ENCODE data around the gene TACR2. TPM values are rescaled to one million over a fixed set of nuclear protein-coding genes. Genes with fewer than 3 reads are reported as not detected.

TACR2 gene
- total RNA-seq, 1 experiment from 2014 or later = 0.57 TPM

DNA sequence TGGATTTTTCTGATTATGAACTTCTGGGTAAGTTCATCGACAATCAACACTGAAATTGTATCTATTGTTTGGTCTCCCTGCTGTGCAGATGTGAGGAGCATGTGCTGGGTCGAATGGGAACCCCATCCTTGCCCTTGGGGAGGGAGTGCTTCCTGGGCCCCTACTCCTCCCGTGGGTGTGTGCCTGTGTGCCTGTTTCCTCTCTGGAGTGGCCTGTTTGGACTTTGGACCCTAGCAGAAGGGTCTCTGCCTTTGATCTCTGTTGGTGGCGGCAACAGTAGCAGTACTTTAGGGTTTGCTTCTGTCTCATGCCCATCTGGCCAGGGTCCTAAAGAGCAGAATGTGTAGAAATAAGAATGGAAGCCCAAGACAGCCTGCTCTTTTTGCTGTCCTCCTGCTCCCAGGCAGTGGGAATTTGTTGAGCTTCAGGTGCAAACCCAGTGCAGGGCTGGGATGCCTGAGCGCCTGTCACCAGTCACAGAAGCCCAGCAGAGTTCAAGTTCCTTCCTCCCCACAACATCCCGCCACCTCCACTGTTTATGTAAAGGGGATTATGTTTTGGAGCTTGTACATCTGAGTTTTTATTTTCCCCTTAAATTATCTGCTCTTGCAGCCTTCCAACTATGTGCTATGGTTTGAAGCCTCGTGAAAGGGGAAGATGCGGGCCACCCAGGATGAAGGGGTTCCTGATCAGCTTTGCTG lies 1.5 kb upstream of the TACR2 start:
- Mint-ChIP-seq H3K36me3 (ENCODE audit: insufficient read depth, unreplicated experiment) (no peaks in the 10 kb centered on the region), H3K4me1 (ENCODE audit: low read depth, unreplicated experiment) (peaks cover 12% of the 10 kb centered on the region), H3K9me3 (ENCODE audit: unreplicated experiment) (no peaks in the 10 kb centered on the region), H3K4me3 (ENCODE audit: unreplicated experiment) (peak overlapping the region; percentile 8), H3K27ac (ENCODE audit: unreplicated experiment) (peak overlapping the region; percentile 67), H3K27me3 (ENCODE audit: insufficient read depth, unreplicated experiment) (no peaks in the 10 kb centered on the region)
- peak; percentile 57 to 75 for DNase-seq
- no TSS peak for BruUV-seq (replicated peaks)
- TF ChIP-seq, protein P1, sequence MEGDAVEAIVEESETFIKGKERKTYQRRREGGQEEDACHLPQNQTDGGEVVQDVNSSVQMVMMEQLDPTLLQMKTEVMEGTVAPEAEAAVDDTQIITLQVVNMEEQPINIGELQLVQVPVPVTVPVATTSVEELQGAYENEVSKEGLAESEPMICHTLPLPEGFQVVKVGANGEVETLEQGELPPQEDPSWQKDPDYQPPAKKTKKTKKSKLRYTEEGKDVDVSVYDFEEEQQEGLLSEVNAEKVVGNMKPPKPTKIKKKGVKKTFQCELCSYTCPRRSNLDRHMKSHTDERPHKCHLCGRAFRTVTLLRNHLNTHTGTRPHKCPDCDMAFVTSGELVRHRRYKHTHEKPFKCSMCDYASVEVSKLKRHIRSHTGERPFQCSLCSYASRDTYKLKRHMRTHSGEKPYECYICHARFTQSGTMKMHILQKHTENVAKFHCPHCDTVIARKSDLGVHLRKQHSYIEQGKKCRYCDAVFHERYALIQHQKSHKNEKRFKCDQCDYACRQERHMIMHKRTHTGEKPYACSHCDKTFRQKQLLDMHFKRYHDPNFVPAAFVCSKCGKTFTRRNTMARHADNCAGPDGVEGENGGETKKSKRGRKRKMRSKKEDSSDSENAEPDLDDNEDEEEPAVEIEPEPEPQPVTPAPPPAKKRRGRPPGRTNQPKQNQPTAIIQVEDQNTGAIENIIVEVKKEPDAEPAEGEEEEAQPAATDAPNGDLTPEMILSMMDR (IDR thresholded peaks at IDR 0.05; ENCODE audit: insufficient read depth in 1 of 2, low read depth in 1 of 2, low read length in 1 of 2, severe bottlenecking in 1 of 2, unreplicated experiment in 1 of 2) = no peak
- Histone ChIP-seq H3K4me3 (ENCODE audit: low read depth, low read length) (no peak overlapping the region), H3K9me3 (no peaks in the 10 kb centered on the region), H3K27me3 (replicated peaks; ENCODE audit: control insufficient read depth, insufficient read depth, low read length) (no peaks in the 10 kb centered on the region), H3K36me3 (ENCODE audit: control insufficient read depth, insufficient read depth, low read length) (no peaks in the 10 kb centered on the region), H3K4me1 (peaks cover 23% of the 10 kb centered on the region)
- ChIA-PET POLR2A (interaction anchor here (1.6 kb wide), 1 partner anchor 10 kb away, joined by 4 read pairs; no protein-coding TSS in a partner anchor), CTCF (interaction anchor here (0.6 to 3.3 kb wide), 3 partner anchors 10 to 214 kb away, joined by 3 to 25 read pairs (median 3); no protein-coding TSS in a partner anchor)
- intact Hi-C loops (cut with micrococcal nuclease; ENCODE audit: unreplicated experiment) = loop anchor here (1.0 kb wide), 1 partner anchor 9 kb away; no protein-coding TSS in a partner anchor

GRCh38 chr10:69417542-69417941 lies 824 bp upstream of the TACR2 start:
- intact Hi-C loops (cut with micrococcal nuclease; ENCODE audit: unreplicated experiment) = no loop called here
- H3K4me3 Mint-ChIP-seq (ENCODE audit: unreplicated experiment) = peak overlapping the region; percentile 8
- no peak for DNase-seq
- CTCF ChIA-PET = interaction anchor here (0.6 to 3.3 kb wide), 5 partner anchors 8 to 735 kb away, joined by 3 to 25 read pairs (median 4); no protein-coding TSS in a partner anchor
- peaks cover 23% of the 10 kb centered on the region for H3K4me1 ChIP-seq
- no peak overlapping the region for H3K4me3 ChIP-seq (ENCODE audit: low read depth, low read length)
- H3K36me3 ChIP-seq (ENCODE audit: control insufficient read depth, insufficient read depth, low read length) = no peaks in the 10 kb centered on the region
- TF ChIP-seq, protein P1 (IDR thresholded peaks at IDR 0.05; ENCODE audit: insufficient read depth in 1 of 2, low read depth in 1 of 2, low read length in 1 of 2, severe bottlenecking in 1 of 2, unreplicated experiment in 1 of 2) = no peak
- H3K27me3 Mint-ChIP-seq (ENCODE audit: insufficient read depth, unreplicated experiment) = no peaks in the 10 kb centered on the region
- H3K36me3 Mint-ChIP-seq (ENCODE audit: insufficient read depth, unreplicated experiment) = no peaks in the 10 kb centered on the region
- H3K4me1 Mint-ChIP-seq (ENCODE audit: low read depth, unreplicated experiment) = peaks cover 12% of the 10 kb centered on the region
- H3K27ac Mint-ChIP-seq (ENCODE audit: unreplicated experiment) = peak overlapping the region; percentile 67
- no peaks in the 10 kb centered on the region for H3K9me3 ChIP-seq
- POLR2A ChIA-PET = interaction anchor here (1.6 kb wide), 1 partner anchor 9 kb away, joined by 4 read pairs; no protein-coding TSS in a partner anchor
- no TSS peak for BruUV-seq (replicated peaks)
- H3K27me3 ChIP-seq (replicated peaks; ENCODE audit: control insufficient read depth, insufficient read depth, low read length) = no peaks in the 10 kb centered on the region
- no peaks in the 10 kb centered on the region for H3K9me3 Mint-ChIP-seq (ENCODE audit: unreplicated experiment)

DNA sequence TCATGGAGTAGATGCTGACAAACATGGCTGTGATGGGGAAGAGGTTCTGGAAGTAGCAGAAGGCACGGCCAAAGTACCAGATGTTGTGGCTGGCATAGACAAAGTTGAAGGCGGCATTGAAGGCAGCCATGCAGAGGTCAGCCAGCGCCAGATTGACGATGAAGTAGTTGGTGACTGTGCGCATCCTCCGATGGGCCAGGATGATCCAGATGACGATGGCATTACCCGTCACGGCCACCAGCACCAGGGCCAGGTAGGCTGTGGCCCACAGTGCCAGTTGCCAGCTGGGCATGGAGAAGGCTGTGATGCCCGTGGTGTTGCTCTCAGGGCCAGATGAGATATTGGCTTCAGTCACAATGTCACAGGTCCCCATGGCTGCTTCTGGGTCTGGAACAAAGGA lies 767 bp downstream of the TACR2 start:
- POLR2A ChIA-PET = no interaction called here
- Histone ChIP-seq H3K36me3 (ENCODE audit: control insufficient read depth, insufficient read depth, low read length) (no peaks in the 10 kb centered on the region), H3K27me3 (replicated peaks; ENCODE audit: control insufficient read depth, insufficient read depth, low read length) (no peaks in the 10 kb centered on the region), H3K4me3 (ENCODE audit: low read depth, low read length) (no peak overlapping the region), H3K9me3 (no peaks in the 10 kb centered on the region), H3K4me1 (peaks cover 23% of the 10 kb centered on the region)
- H3K9me3 Mint-ChIP-seq (ENCODE audit: unreplicated experiment) = no peaks in the 10 kb centered on the region
- H3K27ac Mint-ChIP-seq (ENCODE audit: unreplicated experiment) = no peak overlapping the region
- no peak overlapping the region for H3K4me3 Mint-ChIP-seq (ENCODE audit: unreplicated experiment)
- BruUV-seq (replicated peaks) = no TSS peak
- CTCF ChIA-PET = interaction anchor here (0.6 kb wide), 1 partner anchor 100 kb away, joined by 3 read pairs; no protein-coding TSS in a partner anchor
- H3K27me3 Mint-ChIP-seq (ENCODE audit: insufficient read depth, unreplicated experiment) = no peaks in the 10 kb centered on the region
- TF ChIP-seq, protein P1 (IDR thresholded peaks at IDR 0.05; ENCODE audit: insufficient read depth in 1 of 2, low read depth in 1 of 2, low read length in 1 of 2, severe bottlenecking in 1 of 2, unreplicated experiment in 1 of 2) = no peak
- intact Hi-C loops (cut with micrococcal nuclease; ENCODE audit: unreplicated experiment) = no loop called here
- no peak for DNase-seq
- H3K4me1 Mint-ChIP-seq (ENCODE audit: low read depth, unreplicated experiment) = peaks cover 19% of the 10 kb centered on the region
- no peaks in the 10 kb centered on the region for H3K36me3 Mint-ChIP-seq (ENCODE audit: insufficient read depth, unreplicated experiment)
